ENCODE data around the gene NR3C1. TPM values are rescaled to one million over a fixed set of nuclear protein-coding genes. Genes with fewer than 3 reads are reported as not detected.

The NR3C1 gene
- total and polyA plus RNA-seq, 8 donors: 6.5 to 42.2 (median 27.1) TPM

DNA sequence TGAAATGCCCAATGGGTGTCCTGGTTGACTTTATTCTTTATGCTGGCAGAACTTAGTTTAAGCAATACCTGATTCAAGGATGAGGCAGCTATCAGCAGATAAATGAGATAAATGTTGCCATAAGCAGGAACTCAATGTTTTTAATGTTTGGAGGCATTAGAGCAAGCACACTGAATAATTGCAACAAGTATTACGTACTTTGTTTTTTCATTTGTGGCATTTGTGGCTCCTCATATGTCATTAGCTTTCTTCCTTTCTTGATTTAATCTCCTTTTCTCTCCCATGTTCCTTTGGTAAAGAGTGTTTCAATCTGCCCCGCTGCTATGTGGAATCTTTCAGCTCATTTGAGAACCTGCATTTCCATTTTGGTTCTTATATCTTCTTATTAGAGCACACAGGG is 6.4 kb upstream of the NR3C1 start:
- DNase-seq (no peak), ATAC-seq (no peak), FAIRE-seq (no peak)
- Histone ChIP-seq H3K36me3 (no peaks in the 10 kb centered on the region), H3K9me3 (no peaks in the 10 kb centered on the region), H3K27me3 (no peaks in the 10 kb centered on the region), H3K4me3 (no peak overlapping the region), H3K4me1 (no peaks in the 10 kb centered on the region), H3K27ac (no peak overlapping the region)
- intact Hi-C loops (cut with DNase I): no loop called here
- 84 to 92% methylated on average over 2 of the region's 2 CpGs for WGBS, 2 donors
- TF ChIP-seq, protein P1, sequence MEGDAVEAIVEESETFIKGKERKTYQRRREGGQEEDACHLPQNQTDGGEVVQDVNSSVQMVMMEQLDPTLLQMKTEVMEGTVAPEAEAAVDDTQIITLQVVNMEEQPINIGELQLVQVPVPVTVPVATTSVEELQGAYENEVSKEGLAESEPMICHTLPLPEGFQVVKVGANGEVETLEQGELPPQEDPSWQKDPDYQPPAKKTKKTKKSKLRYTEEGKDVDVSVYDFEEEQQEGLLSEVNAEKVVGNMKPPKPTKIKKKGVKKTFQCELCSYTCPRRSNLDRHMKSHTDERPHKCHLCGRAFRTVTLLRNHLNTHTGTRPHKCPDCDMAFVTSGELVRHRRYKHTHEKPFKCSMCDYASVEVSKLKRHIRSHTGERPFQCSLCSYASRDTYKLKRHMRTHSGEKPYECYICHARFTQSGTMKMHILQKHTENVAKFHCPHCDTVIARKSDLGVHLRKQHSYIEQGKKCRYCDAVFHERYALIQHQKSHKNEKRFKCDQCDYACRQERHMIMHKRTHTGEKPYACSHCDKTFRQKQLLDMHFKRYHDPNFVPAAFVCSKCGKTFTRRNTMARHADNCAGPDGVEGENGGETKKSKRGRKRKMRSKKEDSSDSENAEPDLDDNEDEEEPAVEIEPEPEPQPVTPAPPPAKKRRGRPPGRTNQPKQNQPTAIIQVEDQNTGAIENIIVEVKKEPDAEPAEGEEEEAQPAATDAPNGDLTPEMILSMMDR (IDR thresholded peaks at IDR 0.05): no peak

DNA sequence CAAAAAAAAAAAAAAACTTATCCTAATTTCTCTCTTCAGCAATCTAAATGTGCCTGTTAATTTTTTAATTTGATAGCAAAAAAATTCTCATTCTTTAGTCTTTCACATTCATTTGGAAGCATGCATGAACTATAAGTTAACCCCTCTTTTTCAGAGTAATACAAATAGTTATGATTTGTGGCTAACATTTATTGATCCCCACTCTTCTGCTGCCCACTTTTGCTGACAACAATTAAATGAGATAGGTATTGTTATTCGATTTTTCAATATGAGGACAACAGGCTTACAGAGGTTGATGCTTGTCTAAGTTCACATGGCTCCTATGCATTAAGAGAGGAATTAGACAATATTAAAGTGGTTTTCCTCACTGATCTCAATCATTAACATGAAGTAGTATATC is 2.9 kb upstream of the NR3C1 start:
- no peak for ATAC-seq
- H3K36me3 ChIP-seq: no peaks in the 10 kb centered on the region
- DNase-seq: no peak
- WGBS, 2 donors: 98% methylated on average over 1 of the region's 1 CpG
- TF ChIP-seq, protein P1 (IDR thresholded peaks at IDR 0.05): no peak
- no peaks in the 10 kb centered on the region for H3K27me3 ChIP-seq
- H3K4me3 ChIP-seq: no peak overlapping the region
- H3K9me3 ChIP-seq: no peaks in the 10 kb centered on the region
- intact Hi-C loops (cut with DNase I): no loop called here
- H3K27ac ChIP-seq: no peak overlapping the region
- FAIRE-seq: no peak
- H3K4me1 ChIP-seq: peaks cover 0 to under 1% (median 0%) of the 10 kb centered on the region in 3 donors

DNA sequence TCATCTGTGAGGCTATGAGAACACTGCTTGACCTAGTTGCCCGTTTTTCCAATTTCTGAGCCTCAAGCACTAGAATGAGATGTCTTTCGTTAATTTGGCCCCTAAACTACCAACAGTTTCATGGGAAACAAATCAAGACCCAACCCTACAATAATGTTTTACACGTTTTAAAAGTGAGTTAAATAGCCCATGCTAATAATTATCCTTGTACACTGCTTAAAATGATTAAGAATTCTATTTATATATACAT is 2.3 kb upstream of the NR3C1 start:
- no peaks in the 10 kb centered on the region for H3K36me3 ChIP-seq
- H3K4me1 ChIP-seq: peaks cover 0 to 6% (median 0%) of the 10 kb centered on the region in 3 donors
- H3K4me3 ChIP-seq: peak overlapping the region; percentile 36 to 91 (median 76)
- H3K27ac ChIP-seq: peak overlapping the region; percentile 92 to 100 (median 98)
- no peak for FAIRE-seq
- no peak for DNase-seq
- TF ChIP-seq, protein P1 (IDR thresholded peaks at IDR 0.05): no peak
- WGBS, 2 donors: 61 to 65% methylated on average over 3 of the region's 3 CpGs
- intact Hi-C loops (cut with DNase I): no loop called here
- no peak for ATAC-seq
- H3K27me3 ChIP-seq: no peaks in the 10 kb centered on the region
- H3K9me3 ChIP-seq: no peaks in the 10 kb centered on the region

DNA sequence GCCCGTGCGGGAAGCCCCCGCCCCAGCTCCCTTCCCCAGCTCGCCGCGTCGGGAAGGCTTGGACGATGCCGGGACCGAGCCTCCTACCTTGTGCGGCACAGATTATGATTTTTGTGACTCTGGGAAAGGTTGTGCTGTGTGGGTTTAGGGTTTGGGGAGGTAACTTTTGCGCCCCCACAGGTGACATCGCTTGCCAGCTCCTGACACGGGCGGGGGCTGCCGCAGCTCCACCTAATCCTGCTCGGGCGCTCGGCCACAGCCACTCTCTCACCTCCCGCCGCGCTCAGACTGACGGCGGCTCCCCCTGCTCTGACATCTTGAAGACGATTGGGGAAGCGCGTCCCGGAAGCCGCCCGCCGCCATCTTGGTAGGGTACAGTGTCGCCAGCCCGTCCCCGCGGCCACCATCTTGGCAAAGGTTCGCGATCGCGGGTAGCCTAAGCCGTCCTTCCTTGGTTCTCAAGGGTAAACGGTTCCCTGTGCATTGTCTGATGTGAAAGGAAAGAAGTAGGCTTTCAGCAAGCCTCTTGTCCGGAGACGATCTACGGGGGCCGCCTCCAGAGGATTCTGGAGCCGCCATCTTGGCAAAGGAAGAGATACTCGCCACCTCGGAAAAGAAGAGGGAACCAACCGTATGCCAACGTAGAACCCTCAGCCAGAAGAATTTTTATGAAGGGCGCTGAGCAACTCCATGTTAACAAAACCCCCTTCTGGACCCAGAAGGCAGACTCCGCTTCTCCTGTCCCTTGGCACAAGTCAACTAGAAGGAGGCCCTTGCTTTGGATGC is 1.8 kb upstream of the NR3C1 start:
- TF ChIP-seq, protein P1 (IDR thresholded peaks at IDR 0.05): no peak
- H3K9me3 ChIP-seq: no peaks in the 10 kb centered on the region
- H3K27me3 ChIP-seq: no peaks in the 10 kb centered on the region
- peaks cover 0 to 11% (median 2%) of the 10 kb centered on the region in 3 donors for H3K4me1 ChIP-seq
- DNase-seq: peak; percentile 79 to 93 (median 85)
- ATAC-seq: peak; percentile 48 to 66 (median 56)
- intact Hi-C loops (cut with DNase I): no loop called here
- H3K27ac ChIP-seq: peak overlapping the region; percentile 92 to 100 (median 98)
- H3K4me3 ChIP-seq: peak overlapping the region; percentile 36 to 91 (median 76)
- no peaks in the 10 kb centered on the region for H3K36me3 ChIP-seq
- WGBS, 2 donors: 2 to 3% methylated on average over 49 to 52 of the region's 52 CpGs
- FAIRE-seq: no peak

DNA sequence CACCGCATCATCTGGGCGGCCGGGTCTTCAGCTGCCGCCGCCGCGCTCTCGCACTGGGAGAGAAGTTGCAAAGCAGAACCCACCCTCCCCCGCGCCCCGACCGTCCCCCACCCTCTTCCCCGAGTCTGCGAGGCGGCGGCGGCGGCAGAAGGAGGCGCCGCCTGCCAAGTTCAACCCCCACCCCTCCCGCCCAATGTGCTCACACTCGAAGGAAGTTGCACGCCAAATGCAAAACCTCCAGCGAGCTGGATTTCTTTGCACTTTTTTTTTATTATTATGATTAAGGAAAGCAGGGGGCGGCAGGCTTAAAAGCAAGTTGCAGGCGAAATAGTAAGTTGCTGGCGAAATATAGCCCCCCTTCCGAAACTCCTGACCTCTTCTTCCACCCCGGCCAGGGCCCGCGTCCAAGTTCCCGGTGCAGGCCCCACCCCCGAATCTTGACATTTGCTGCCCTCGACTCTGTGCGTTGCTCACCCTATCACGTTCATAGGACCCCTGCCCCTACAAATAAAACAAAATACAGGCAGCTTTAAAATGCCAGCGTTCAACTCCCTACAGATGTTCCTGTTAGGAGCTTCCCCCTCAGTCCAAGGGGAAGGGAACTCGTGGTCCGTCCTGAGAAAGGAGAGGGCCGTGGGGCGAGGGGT is 1.1 kb upstream of the NR3C1 start:
- Histone ChIP-seq H3K4me3 (peak overlapping the region; percentile 61 to 91 (median 76)), H3K36me3 (no peaks in the 10 kb centered on the region), H3K9me3 (no peaks in the 10 kb centered on the region), H3K27me3 (no peaks in the 10 kb centered on the region), H3K27ac (peak overlapping the region; percentile 92 to 100 (median 98)), H3K4me1 (peaks cover 0 to 16% (median 10%) of the 10 kb centered on the region in 3 donors)
- FAIRE-seq (no peak), DNase-seq (peak; percentile 73 to 83 (median 78)), ATAC-seq (peak; percentile 51 to 70 (median 62))
- intact Hi-C loops (cut with DNase I): loop anchor here in 1 of 3 donors (5.0 kb wide), 1 partner anchor 297 kb away; no protein-coding TSS in a partner anchor
- WGBS, 2 donors: 1% methylated on average over 39 to 41 of the region's 41 CpGs
- TF ChIP-seq, protein P1 (IDR thresholded peaks at IDR 0.05): no peak
